Measurements from ENCODE around the gene ARHGEF5. TPM values are rescaled to one million over a fixed set of nuclear protein-coding genes. Genes with fewer than 3 reads are reported as not detected.
"Not testable (repeated sequence)": the region's sequence is repeated elsewhere in the genome, so short reads cannot be mapped to it uniquely, and the experiment has no call there.

The ARHGEF5 gene
- polyA plus RNA-seq, 2 of the 4 experiments (the other 2 are of a cell fraction), result 2.3 to 2.5 TPM

GRCh38 chr7:144414815-144415214 lies 59.6 kb downstream of the ARHGEF5 start:
- H3K4me3 ChIP-seq, result no peak overlapping the region
- ChIA-PET POLR2A (no interaction called here), CTCF (no interaction called here)
- DNase-seq (ENCODE audit: low read depth in 1 of 2, low spot score in 1 of 2) (no peak), ATAC-seq (no peak), FAIRE-seq (no peak)
- WGBS (ENCODE audit: missing lambda C conversion rate), result 2% methylated on average over 3 of the region's 3 CpGs
- no peaks in the 10 kb centered on the region for H3K4me1 ChIP-seq
- 0 out of 3 replicates have a peak, but pooled peaks cover 2% of the 10 kb centered on the region for H3K9me3 ChIP-seq
- no peak for TF ChIP-seq TP53 (CRISPR knock-in tag; IDR thresholded peaks at IDR 0.05)
- TF ChIP-seq RFX5 (IDR thresholded peaks at IDR 0.05), result no peak
- no peak for TF ChIP-seq HEYL (CRISPR knock-in tag; IDR thresholded peaks at IDR 0.05)
- no peak for TF ChIP-seq RARB (CRISPR knock-in tag; IDR thresholded peaks at IDR 0.05)
- TF ChIP-seq NFE2L2 (conservative IDR thresholded peaks at IDR 0.05; ENCODE audit: low read length), result no peak
- no peak for TF ChIP-seq BHLHE40 (IDR thresholded peaks at IDR 0.05; ENCODE audit: low read depth, low read length)
- TF ChIP-seq, protein P1, sequence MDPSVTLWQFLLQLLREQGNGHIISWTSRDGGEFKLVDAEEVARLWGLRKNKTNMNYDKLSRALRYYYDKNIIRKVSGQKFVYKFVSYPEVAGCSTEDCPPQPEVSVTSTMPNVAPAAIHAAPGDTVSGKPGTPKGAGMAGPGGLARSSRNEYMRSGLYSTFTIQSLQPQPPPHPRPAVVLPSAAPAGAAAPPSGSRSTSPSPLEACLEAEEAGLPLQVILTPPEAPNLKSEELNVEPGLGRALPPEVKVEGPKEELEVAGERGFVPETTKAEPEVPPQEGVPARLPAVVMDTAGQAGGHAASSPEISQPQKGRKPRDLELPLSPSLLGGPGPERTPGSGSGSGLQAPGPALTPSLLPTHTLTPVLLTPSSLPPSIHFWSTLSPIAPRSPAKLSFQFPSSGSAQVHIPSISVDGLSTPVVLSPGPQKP (IDR thresholded peaks at IDR 0.05; ENCODE audit: low read depth, low read length), result no peak
- no peak overlapping the region for H3K4me2 ChIP-seq
- no peak overlapping the region for H3K27ac ChIP-seq

GRCh38 chr7:144415858-144416257 lies 60.7 kb downstream of the ARHGEF5 start:
- FAIRE-seq (no peak), ATAC-seq (no peak), DNase-seq (ENCODE audit: low read depth in 1 of 2, low spot score in 1 of 2) (no peak)
- no peak overlapping the region for H3K4me3 ChIP-seq
- H3K4me1 ChIP-seq, result no peaks in the 10 kb centered on the region
- CTCF ChIA-PET, result no interaction called here
- H3K4me2 ChIP-seq, result no peak overlapping the region
- H3K9me3 ChIP-seq, result 0 out of 3 replicates have a peak, but pooled peaks cover 2% of the 10 kb centered on the region
- POLR2A ChIA-PET, result no interaction called here
- TF ChIP-seq HEYL (CRISPR knock-in tag; IDR thresholded peaks at IDR 0.05) (no peak), RFX5 (IDR thresholded peaks at IDR 0.05) (no peak), FOSL2 (IDR thresholded peaks at IDR 0.05) (no peak), FOSL2 (CRISPR knock-in tag; IDR thresholded peaks at IDR 0.05) (no peak), TFCP2L1 (CRISPR knock-in tag; IDR thresholded peaks at IDR 0.05) (no peak), POLR2AphosphoS2 (conservative IDR thresholded peaks at IDR 0.05; ENCODE audit: low read length) (no peak), MYC (IDR thresholded peaks at IDR 0.05; ENCODE audit: borderline replicate concordance, low read length) (no peak), NPAS2 (CRISPR knock-in tag; IDR thresholded peaks at IDR 0.05; ENCODE audit: borderline replicate concordance) (no peak), NR3C1 (IDR thresholded peaks at IDR 0.05) (no peak), HES2 (IDR thresholded peaks at IDR 0.05) (no peak), HOXA7 (CRISPR knock-in tag; IDR thresholded peaks at IDR 0.05) (no peak), RAD21 (conservative IDR thresholded peaks at IDR 0.05 in 1 of 2, IDR thresholded peaks at IDR 0.05 in 1 of 2) (no peak), BHLHE40 (IDR thresholded peaks at IDR 0.05; ENCODE audit: low read depth, low read length) (no peak)
- H3K27ac ChIP-seq, result no peak overlapping the region

DNA sequence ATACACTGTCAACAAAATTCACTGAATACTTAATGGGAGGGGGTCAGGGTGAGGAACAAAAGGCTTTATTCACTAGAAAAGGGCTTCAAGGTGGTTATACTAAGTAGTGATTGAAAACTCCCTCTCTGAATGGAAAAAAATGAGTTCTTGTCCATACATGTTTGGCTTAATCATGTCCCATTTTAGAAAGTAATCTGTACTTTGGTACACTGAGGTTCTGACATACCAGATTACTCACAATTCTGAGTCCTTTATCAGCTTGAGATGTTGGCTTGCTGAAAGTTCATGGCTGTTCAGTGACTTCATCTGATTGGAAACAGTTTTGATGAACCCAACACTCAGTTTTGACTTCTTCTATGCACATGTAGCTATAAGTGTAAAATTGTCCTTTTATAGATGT lies 61.1 kb downstream of the ARHGEF5 start:
- POLR2A ChIA-PET, result no interaction called here
- TF ChIP-seq RAD21 (conservative IDR thresholded peaks at IDR 0.05 in 1 of 2, IDR thresholded peaks at IDR 0.05 in 1 of 2), result no peak
- TF ChIP-seq ZSCAN20 (CRISPR knock-in tag; IDR thresholded peaks at IDR 0.05), result no peak
- CTCF ChIA-PET, result interaction anchor here (0.8 to 1.1 kb wide), 2 partner anchors 15 to 25 kb away, joined by 3 read pairs; no protein-coding TSS in a partner anchor
- H3K4me3 ChIP-seq, result no peak overlapping the region
- H3K4me1 ChIP-seq, result no peaks in the 10 kb centered on the region
- FAIRE-seq (no peak), ATAC-seq (no peak), DNase-seq (ENCODE audit: low read depth in 1 of 2, low spot score in 1 of 2) (no peak)
- H3K4me2 ChIP-seq, result no peak overlapping the region
- H3K27ac ChIP-seq, result no peak overlapping the region
- H3K9me3 ChIP-seq, result 0 out of 3 replicates have a peak, but pooled peaks cover 2% of the 10 kb centered on the region

- not testable (repeated sequence) for H3K4me2 ChIP-seq, FAIRE-seq
Measured at GRCh38 chr7:144418931-144419330, 63.7 kb downstream of the ARHGEF5 start.

More at GRCh38 chr7:144418931-144419330, 63.7 kb downstream of the ARHGEF5 start:
- WGBS (ENCODE audit: missing lambda C conversion rate), result 35% methylated on average over 4 of the region's 4 CpGs
- H3K9me3 ChIP-seq; H3K27ac ChIP-seq; H3K4me1 ChIP-seq; H3K4me3 ChIP-seq; POLR2A ChIA-PET; ATAC-seq; DNase-seq (ENCODE audit: low read depth in 1 of 2, low spot score in 1 of 2): not testable (repeated sequence)
- CTCF ChIA-PET, result interaction anchor here (0.6 kb wide), 1 partner anchor 28 kb away, joined by 3 read pairs; no protein-coding TSS in a partner anchor
